HG02973 (cell line): ENCODE measurements around the gene GHITM.
"Not testable (repeated sequence)": the region's sequence is repeated elsewhere in the genome, so short reads cannot be mapped to it uniquely, and the experiment has no call there.

ENCODE experiments used
- ATAC-seq: cut with Tn5 transposase; IDR thresholded peaks from one replicate; pipeline ENCODE4 v1.9.1; 2021; ENCODE audit warnings: moderate library complexity; ENCODE audit not compliant: unreplicated experiment

The GHITM gene

GRCh38 chr10:84140036-84140379 is 699 bp downstream of the GHITM start:
- no peak for ATAC-seq

GRCh38 chr10:84147347-84147746 is 8.0 kb downstream of the GHITM start:
- ATAC-seq: no peak

- peak; percentile 60 for ATAC-seq
These were observed 8.8 kb downstream of the GHITM start for GRCh38 chr10:84148006-84148597.

- no peak for ATAC-seq
These were observed 10.5 kb downstream of the GHITM start for GRCh38 chr10:84149854-84150253.

- no peak for ATAC-seq
These were observed 13.5 kb downstream of the GHITM start for GRCh38 chr10:84152769-84153168.

GRCh38 chr10:84155521-84155920 is 16.2 kb downstream of the GHITM start:
- ATAC-seq: no peak

- no peak for ATAC-seq
These were observed 16.7 kb downstream of the GHITM start for GRCh38 chr10:84156009-84156408.

- ATAC-seq: no peak
These were observed 17.5 kb downstream of the GHITM start for GRCh38 chr10:84156768-84157167.

GRCh38 chr10:84158061-84158460 is 18.8 kb downstream of the GHITM start:
- no peak for ATAC-seq

GRCh38 chr10:84158550-84158949 is 19.2 kb downstream of the GHITM start:
- ATAC-seq: no peak

GRCh38 chr10:84159076-84159685 is 19.9 kb downstream of the GHITM start:
- ATAC-seq: no peak

GRCh38 chr10:84160663-84161362 is 21.5 kb downstream of the GHITM start:
- no peak for ATAC-seq

- ATAC-seq: no peak
These were observed 24.7 kb downstream of the GHITM start for GRCh38 chr10:84163996-84164395.

GRCh38 chr10:84164442-84164841 is 25.1 kb downstream of the GHITM start:
- no peak for ATAC-seq

- peak; percentile 45 for ATAC-seq
These were observed 27.4 kb downstream of the GHITM start for GRCh38 chr10:84166620-84167288.

- not testable (repeated sequence) for ATAC-seq
These were observed 28.0 kb downstream of the GHITM start for GRCh38 chr10:84167289-84167653.

- not testable (repeated sequence) for ATAC-seq
These were observed 29.1 kb downstream of the GHITM start for GRCh38 chr10:84168382-84168781.

GRCh38 chr10:84171237-84171636 is 31.9 kb downstream of the GHITM start:
- ATAC-seq: not testable (repeated sequence)

GRCh38 chr10:84171700-84172466 is 32.6 kb downstream of the GHITM start:
- peak; percentile 39 for ATAC-seq

GRCh38 chr10:84172467-84173356 is 33.4 kb downstream of the GHITM start:
- ATAC-seq: peak; percentile 37
